GM23338 (cell line): ENCODE measurements around the gene GNG7.
"Not testable (repeated sequence)": the region's sequence is repeated elsewhere in the genome, so short reads cannot be mapped to it uniquely, and the experiment has no call there.

Experiments used
- POLR2AphosphoS5 ChIP-seq: IDR thresholded peaks from 2 replicates; pipeline ENCODE4 v1.6.1; 2016; ENCODE audit warnings: antibody characterized with exemption, low read depth
- ZNF114 ChIP-seq: fragments of 250-450 bp; sonication (Bioruptor Pico); IDR thresholded peaks from 2 replicates; pipeline ENCODE4 v1.5.0; 2020; ENCODE audit warnings: mild to moderate bottlenecking, moderate library complexity
- TF ChIP-seq, protein P1 (sequence below), 2 experiments: fragments of 200-600 bp in 1 of 2; sonication (generic) in 1 of 2; conservative IDR thresholded peaks; 2 replicates each; pipeline versions ENCODE4 v1.5.1 to v1.6.1; 2016 to 2017; ENCODE audit warnings: antibody characterized with exemption in 2 of 2, low read depth in 2 of 2, mild to moderate bottlenecking in 2 of 2, moderate library complexity in 1 of 2

DNA sequence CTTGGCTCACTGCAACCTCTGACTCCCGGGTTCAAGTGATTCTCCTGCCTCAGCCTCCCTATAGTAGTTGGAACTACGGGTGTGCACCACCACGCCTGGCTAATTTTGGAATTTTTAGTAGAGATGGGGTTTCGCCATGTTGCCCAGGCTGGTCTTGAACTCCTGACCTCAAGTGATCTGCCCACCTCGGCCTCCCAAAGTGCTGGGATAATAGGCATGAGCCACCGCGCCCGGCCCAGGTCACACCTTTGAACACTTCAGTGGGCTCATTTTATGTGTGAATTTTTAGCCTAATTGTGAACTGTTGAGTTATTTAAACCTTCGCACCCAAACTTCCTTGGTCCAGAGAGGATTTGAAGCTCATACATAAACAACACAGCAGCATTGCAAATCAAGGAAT is 138.9 kb downstream of the GNG7 start:
- TF ChIP-seq POLR2AphosphoS5; ZNF114 (CRISPR knock-in tag): not testable (repeated sequence)
- TF ChIP-seq, protein P1, sequence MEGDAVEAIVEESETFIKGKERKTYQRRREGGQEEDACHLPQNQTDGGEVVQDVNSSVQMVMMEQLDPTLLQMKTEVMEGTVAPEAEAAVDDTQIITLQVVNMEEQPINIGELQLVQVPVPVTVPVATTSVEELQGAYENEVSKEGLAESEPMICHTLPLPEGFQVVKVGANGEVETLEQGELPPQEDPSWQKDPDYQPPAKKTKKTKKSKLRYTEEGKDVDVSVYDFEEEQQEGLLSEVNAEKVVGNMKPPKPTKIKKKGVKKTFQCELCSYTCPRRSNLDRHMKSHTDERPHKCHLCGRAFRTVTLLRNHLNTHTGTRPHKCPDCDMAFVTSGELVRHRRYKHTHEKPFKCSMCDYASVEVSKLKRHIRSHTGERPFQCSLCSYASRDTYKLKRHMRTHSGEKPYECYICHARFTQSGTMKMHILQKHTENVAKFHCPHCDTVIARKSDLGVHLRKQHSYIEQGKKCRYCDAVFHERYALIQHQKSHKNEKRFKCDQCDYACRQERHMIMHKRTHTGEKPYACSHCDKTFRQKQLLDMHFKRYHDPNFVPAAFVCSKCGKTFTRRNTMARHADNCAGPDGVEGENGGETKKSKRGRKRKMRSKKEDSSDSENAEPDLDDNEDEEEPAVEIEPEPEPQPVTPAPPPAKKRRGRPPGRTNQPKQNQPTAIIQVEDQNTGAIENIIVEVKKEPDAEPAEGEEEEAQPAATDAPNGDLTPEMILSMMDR (conservative IDR thresholded peaks at IDR 0.05; ENCODE audit: low read depth in 2 of 2): not testable (repeated sequence)
